HCT116 (cell line): Measurements from ENCODE around the gene CCL11. TPM values are rescaled to one million over a fixed set of nuclear protein-coding genes. Genes with fewer than 3 reads are reported as not detected.

Experiments used
- ATAC-seq: fragments of 200-7000 bp; cut with Tn5 transposase; 2 replicates; pipeline ENCODE4 v1.9.1; 2020; ENCODE audit warnings: mild to moderate bottlenecking, moderate library complexity
- BruUV-seq: library from RNA; stranded (reverse); fragments of 400-500 nt; replicated peaks from 2 replicates; lab custom pipeline; 2021; lab: Mats Ljungman, UMichigan
- CTCF ChIA-PET: fragments of 300-600 bp; sonication (Branson Sonifier 250); formaldehyde crosslinking; loops from one replicate; lab custom pipeline; 2021; ENCODE audit warnings: antibody characterized with exemption; lab: Charles Lee
- POLR2A ChIA-PET: fragments of 300-600, 350-600 bp; sonication (Branson Sonifier 250); formaldehyde crosslinking; loops from one replicate; lab custom pipeline; 2021; ENCODE audit warnings: antibody characterized with exemption; lab: Charles Lee
- RAD21 ChIA-PET, 2 experiments: fragments of 300-600 bp; sonication (Branson Sonifier 250); formaldehyde crosslinking; loops; one replicate each; lab custom pipeline; 2023; ENCODE audit warnings: low total read pairs in 2 of 2; ENCODE audit not compliant: uncharacterized antibody in 2 of 2, unreplicated experiment in 2 of 2, low non-redundant PET in 1 of 2; lab: Charles Lee
- DNase-seq: peaks from one replicate; pipeline ENCODE4 v3.0.0-alpha.2; 2010; ENCODE audit warnings: low read depth, low spot score
- H2AFZ ChIP-seq: fragments of 200-600 bp; shearing (Covaris generic), sonication (generic); 2 replicates; pipeline ENCODE4 v1.6.1; 2017; ENCODE audit warnings: low read depth, mixed run types, mixed read lengths, antibody characterized with exemption, low read length; ENCODE audit not compliant: poor library complexity, severe bottlenecking
- H3K27ac ChIP-seq: 2 replicates; pipeline ENCODE4 v1.5.1; 2012; ENCODE audit warnings: low read depth, low read length
- H3K27me3 ChIP-seq: fragments of 200-600 bp; sonication (generic); 2 replicates; pipeline ENCODE4 v1.6.1; 2016; ENCODE audit warnings: mixed run types, low read length, mixed read lengths; ENCODE audit not compliant: insufficient read depth
- H3K36me3 ChIP-seq, 2 experiments: fragments of 200-500 bp in 1 of 2; fragments of 200-600 bp in 1 of 2; sonication (Bioruptor generic) in 1 of 2; sonication (generic) in 1 of 2; 2 replicates each; pipeline versions ENCODE4 v1.5.1 to v1.6.1; 2014 to 2016; ENCODE audit warnings: low read length in 2 of 2, inconsistent platforms in 1 of 2, mixed read lengths in 1 of 2, mixed run types in 1 of 2; ENCODE audit not compliant: insufficient read depth in 2 of 2, control insufficient read depth in 1 of 2
- H3K4me1 ChIP-seq, 2 experiments: fragments of 200-600 bp in 1 of 2; sonication (generic) in 1 of 2; 2 replicates each; pipeline versions ENCODE4 v1.5.1 to v1.6.1; 2012 to 2017; ENCODE audit warnings: low read length in 2 of 2, inconsistent platforms in 1 of 2, mild to moderate bottlenecking in 1 of 2, mixed read lengths in 1 of 2, mixed run types in 1 of 2, moderate library complexity in 1 of 2; ENCODE audit not compliant: insufficient read depth in 2 of 2, control insufficient read depth in 1 of 2
- H3K4me2 ChIP-seq: fragments of 200-600 bp; sonication (generic); 2 replicates; pipeline ENCODE4 v1.6.1; 2017; ENCODE audit warnings: mixed run types, low read length, mixed read lengths
- H3K4me3 ChIP-seq, 2 experiments: fragments of 200-600 bp in 1 of 2; sonication (generic) in 1 of 2; replicated peaks in 1 of 2; 2 replicates each; pipeline ENCODE4 v1.5.1; 2011 to 2016; ENCODE audit warnings: low read length in 2 of 2, control low read depth in 1 of 2, low read depth in 1 of 2, mild to moderate bottlenecking in 1 of 2, mixed read lengths in 1 of 2, mixed run types in 1 of 2
- H3K79me2 ChIP-seq: fragments of 200-600 bp; sonication (generic); 2 replicates; pipeline ENCODE4 v1.6.1; 2017; ENCODE audit warnings: mild to moderate bottlenecking, mixed run types, low read length, moderate library complexity, mixed read lengths; ENCODE audit not compliant: insufficient read depth
- H3K9ac ChIP-seq: fragments of 200-600 bp; sonication (generic); 2 replicates; pipeline ENCODE4 v1.6.1; 2016; ENCODE audit warnings: low read length, mixed read lengths
- H3K9me2 ChIP-seq: fragments of 200-600 bp; sonication (generic), shearing (Covaris generic); 2 replicates; pipeline ENCODE4 v1.6.1; 2017; ENCODE audit warnings: mixed run types, mild to moderate bottlenecking, moderate library complexity; ENCODE audit not compliant: insufficient read depth
- H3K9me3 ChIP-seq, 2 experiments: fragments of 200-500 bp in 1 of 2; fragments of 200-600 bp in 1 of 2; sonication (Bioruptor generic) in 1 of 2; sonication (generic) in 1 of 2; 2 replicates each; pipeline ENCODE4 v1.6.1; 2014 to 2017; ENCODE audit warnings: low read length in 2 of 2, mixed read lengths in 2 of 2, inconsistent platforms in 1 of 2, low read depth in 1 of 2, mild to moderate bottlenecking in 1 of 2, mixed run types in 1 of 2, moderate library complexity in 1 of 2; ENCODE audit not compliant: control insufficient read depth in 1 of 2, insufficient read depth in 1 of 2
- H4K20me1 ChIP-seq: fragments of 200-600 bp; sonication (generic), shearing (Covaris generic); 2 replicates; pipeline ENCODE4 v1.6.1; 2017; ENCODE audit warnings: mixed run types, mild to moderate bottlenecking, moderate library complexity; ENCODE audit not compliant: insufficient read depth
- CBX3 ChIP-seq: IDR thresholded peaks from 2 replicates; pipeline ENCODE4 v1.6.1; 2012; ENCODE audit warnings: low read depth
- EGR1 ChIP-seq: IDR thresholded peaks from 2 replicates; pipeline ENCODE4 v1.6.1; 2012; ENCODE audit warnings: low read depth
- ELF1 ChIP-seq: IDR thresholded peaks from 2 replicates; pipeline ENCODE4 v1.6.1; 2012; ENCODE audit warnings: low read depth, borderline replicate concordance
- EZH2 ChIP-seq: fragments of 200-600 bp; sonication (generic); IDR thresholded peaks from 2 replicates; pipeline ENCODE4 v1.6.1; 2017; ENCODE audit warnings: antibody characterized with exemption, mixed run types
- EZH2phosphoT487 ChIP-seq: fragments of 200-600 bp; IDR thresholded peaks from 2 replicates; pipeline ENCODE4 v1.6.1; 2018; ENCODE audit warnings: antibody characterized with exemption, borderline replicate concordance
- FOSL1 ChIP-seq: IDR thresholded peaks from 2 replicates; pipeline ENCODE4 v1.6.1; 2012; ENCODE audit warnings: low read depth
- JUND ChIP-seq: IDR thresholded peaks from 2 replicates; pipeline ENCODE4 v1.6.1; 2012
- POLR2A ChIP-seq: IDR thresholded peaks from 2 replicates; pipeline ENCODE4 v1.7.0; 2011; ENCODE audit warnings: borderline replicate concordance; ENCODE audit not compliant: insufficient read depth, insufficient read length; ENCODE audit errors: extremely low read depth
- POLR2AphosphoS5 ChIP-seq: IDR thresholded peaks from 2 replicates; pipeline ENCODE4 v1.6.1; 2011; ENCODE audit warnings: mild to moderate bottlenecking, low read depth, low read length, moderate library complexity
- RAD21 ChIP-seq: IDR thresholded peaks from 2 replicates; pipeline ENCODE4 v1.6.1; 2012; ENCODE audit warnings: low read depth, mild to moderate bottlenecking
- SP1 ChIP-seq: IDR thresholded peaks from 2 replicates; pipeline ENCODE4 v1.6.1; 2012; ENCODE audit warnings: low read depth
- TCF7L2 ChIP-seq: IDR thresholded peaks from 2 replicates; pipeline ENCODE4 v1.7.0; 2011; ENCODE audit warnings: borderline replicate concordance, inconsistent platforms; ENCODE audit not compliant: insufficient read depth, insufficient read length; ENCODE audit errors: extremely low read depth
- YY1 ChIP-seq: IDR thresholded peaks from 2 replicates; pipeline ENCODE4 v1.6.1; 2011; ENCODE audit warnings: low read length, low read depth, moderate library complexity, mild to moderate bottlenecking; ENCODE audit not compliant: insufficient replicate concordance; ENCODE audit errors: extremely low read depth
- ZNF274 ChIP-seq: fragments of 200-500 bp; sonication (Bioruptor generic); IDR thresholded peaks from 2 replicates; pipeline ENCODE4 v1.6.1; 2014; ENCODE audit warnings: mild to moderate bottlenecking, low read depth, low read length, inconsistent platforms
- intact Hi-C: fragments of 100-400 bp; cut with micrococcal nuclease; formaldehyde crosslinking; loops from 2 replicates; pipeline ENCODE4 v1.10.0; 2022
- total RNA-seq: library from RNA; stranded (reverse); gene quantifications from one replicate; pipeline ENCODE4 v1.2.1, GENCODE V29; 2021; ENCODE audit not compliant: unreplicated experiment
- TF ChIP-seq, protein P1 (sequence below): IDR thresholded peaks from 2 replicates; pipeline ENCODE4 v1.6.1; 2012
- TF ChIP-seq, protein P2 (sequence below): IDR thresholded peaks from 2 replicates; pipeline ENCODE4 v1.6.1; 2012; ENCODE audit warnings: low read depth
- TF ChIP-seq, protein P3 (sequence below), 3 experiments: fragments of 200-600 bp in 1 of 3; sonication (generic) in 1 of 3; IDR thresholded peaks in 2 of 3; conservative IDR thresholded peaks in 1 of 3; 2 replicates each; pipeline ENCODE4 v1.5.1; 2012 to 2017; ENCODE audit warnings: low read depth in 2 of 3, low read length in 2 of 3, antibody characterized with exemption in 1 of 3, borderline replicate concordance in 1 of 3, control low read depth in 1 of 3, mild to moderate bottlenecking in 1 of 3, mixed read lengths in 1 of 3, mixed run types in 1 of 3, moderate library complexity in 1 of 3; ENCODE audit not compliant: insufficient read depth in 1 of 3

Gene CCL11
- total RNA-seq, 1 experiment from 2014 or later = not detected

DNA sequence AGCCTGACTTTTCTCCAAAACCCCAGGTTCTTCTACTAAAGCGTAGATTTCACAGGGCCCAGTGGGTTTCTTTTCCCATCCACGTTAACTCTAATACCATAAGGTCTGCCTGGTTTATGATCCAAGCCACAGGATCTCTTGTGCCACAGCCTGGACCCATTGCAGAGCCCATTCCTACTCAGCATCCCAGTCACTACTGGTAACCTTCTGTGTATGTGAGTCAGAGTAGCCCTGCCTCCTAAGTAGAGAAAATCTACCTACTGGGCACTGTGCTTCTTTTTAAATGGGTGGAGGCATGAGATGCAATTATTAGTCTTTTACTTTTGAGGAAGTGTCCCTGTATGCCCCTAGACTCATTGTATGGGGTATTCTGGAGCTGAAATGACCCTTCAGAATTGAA is 13.5 kb downstream of the CCL11 start:
- H3K79me2 ChIP-seq = no peaks in the 10 kb centered on the region
- no peaks in the 10 kb centered on the region for H3K27me3 ChIP-seq
- no peak overlapping the region for H3K4me3 ChIP-seq
- no peaks in the 10 kb centered on the region for H3K36me3 ChIP-seq
- ATAC-seq (no peak), DNase-seq (no peak)
- no peak overlapping the region for H2AFZ ChIP-seq
- ChIA-PET CTCF (no interaction called here), POLR2A (no interaction called here)
- BruUV-seq = no TSS peak
- intact Hi-C loops = no loop called here
- H4K20me1 ChIP-seq = no peaks in the 10 kb centered on the region
- H3K9ac ChIP-seq = no peak overlapping the region
- H3K9me3 ChIP-seq = no peaks in the 10 kb centered on the region
- no peak overlapping the region for H3K27ac ChIP-seq
- H3K4me1 ChIP-seq = no peaks in the 10 kb centered on the region
- TF ChIP-seq RAD21 (no peak), EZH2 (no peak), TCF7L2 (no peak), SP1 (no peak), EZH2phosphoT487 (no peak), POLR2AphosphoS5 (no peak), POLR2A (no peak), JUND (no peak)
- TF ChIP-seq, protein P1, sequence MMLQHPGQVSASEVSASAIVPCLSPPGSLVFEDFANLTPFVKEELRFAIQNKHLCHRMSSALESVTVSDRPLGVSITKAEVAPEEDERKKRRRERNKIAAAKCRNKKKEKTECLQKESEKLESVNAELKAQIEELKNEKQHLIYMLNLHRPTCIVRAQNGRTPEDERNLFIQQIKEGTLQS = no peak
- TF ChIP-seq, all 23 proteins: peak for 0
- RAD21 ChIA-PET = no interaction called here
- H3K4me2 ChIP-seq = no peak overlapping the region
- no peaks in the 10 kb centered on the region for H3K9me2 ChIP-seq

DNA sequence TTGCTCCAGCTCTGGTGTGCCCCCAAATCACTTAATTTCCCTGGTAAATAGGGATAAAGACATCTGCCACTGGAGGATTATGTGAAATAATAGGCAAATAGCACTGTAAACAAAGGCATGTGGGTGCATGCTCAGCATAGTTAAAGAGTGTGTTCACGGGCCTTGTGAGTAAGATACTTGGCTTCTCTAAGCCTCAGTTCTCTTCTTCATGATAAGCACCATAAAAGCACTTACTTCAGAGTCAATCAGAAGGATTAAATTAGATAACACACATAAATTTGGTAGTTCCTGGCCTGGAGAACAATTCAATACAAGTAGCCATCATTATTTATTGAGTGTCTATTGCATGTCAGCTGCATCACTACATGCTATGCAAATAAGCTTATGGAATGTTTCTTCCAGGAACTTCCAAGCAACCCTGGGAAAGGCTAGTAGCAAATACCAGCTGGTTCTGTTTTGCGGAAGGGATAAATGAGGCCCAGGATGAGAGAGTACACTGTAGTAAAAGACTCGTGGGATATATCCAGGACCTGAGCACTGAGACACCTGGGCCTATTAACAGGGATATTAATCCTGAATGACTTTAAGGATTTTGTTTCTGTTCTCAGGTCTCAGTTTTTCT is 14.5 kb downstream of the CCL11 start:
- Histone ChIP-seq H3K36me3 (no peaks in the 10 kb centered on the region), H3K9me2 (no peaks in the 10 kb centered on the region), H2AFZ (no peak overlapping the region), H3K4me1 (no peaks in the 10 kb centered on the region), H3K27ac (no peak overlapping the region), H3K9me3 (no peaks in the 10 kb centered on the region), H3K27me3 (no peaks in the 10 kb centered on the region), H3K4me2 (no peak overlapping the region), H4K20me1 (no peaks in the 10 kb centered on the region), H3K4me3 (no peak overlapping the region), H3K9ac (no peak overlapping the region), H3K79me2 (no peaks in the 10 kb centered on the region)
- POLR2A ChIA-PET = no interaction called here
- intact Hi-C loops = no loop called here
- RAD21 ChIA-PET = no interaction called here
- BruUV-seq = no TSS peak
- CTCF ChIA-PET = no interaction called here
- ATAC-seq (no peak), DNase-seq (no peak)
- no peak for TF ChIP-seq YY1
- no peak for TF ChIP-seq CBX3
- TF ChIP-seq FOSL1 = no peak
- no peak for TF ChIP-seq ZNF274
- no peak for TF ChIP-seq EGR1
- TF ChIP-seq, protein P2, sequence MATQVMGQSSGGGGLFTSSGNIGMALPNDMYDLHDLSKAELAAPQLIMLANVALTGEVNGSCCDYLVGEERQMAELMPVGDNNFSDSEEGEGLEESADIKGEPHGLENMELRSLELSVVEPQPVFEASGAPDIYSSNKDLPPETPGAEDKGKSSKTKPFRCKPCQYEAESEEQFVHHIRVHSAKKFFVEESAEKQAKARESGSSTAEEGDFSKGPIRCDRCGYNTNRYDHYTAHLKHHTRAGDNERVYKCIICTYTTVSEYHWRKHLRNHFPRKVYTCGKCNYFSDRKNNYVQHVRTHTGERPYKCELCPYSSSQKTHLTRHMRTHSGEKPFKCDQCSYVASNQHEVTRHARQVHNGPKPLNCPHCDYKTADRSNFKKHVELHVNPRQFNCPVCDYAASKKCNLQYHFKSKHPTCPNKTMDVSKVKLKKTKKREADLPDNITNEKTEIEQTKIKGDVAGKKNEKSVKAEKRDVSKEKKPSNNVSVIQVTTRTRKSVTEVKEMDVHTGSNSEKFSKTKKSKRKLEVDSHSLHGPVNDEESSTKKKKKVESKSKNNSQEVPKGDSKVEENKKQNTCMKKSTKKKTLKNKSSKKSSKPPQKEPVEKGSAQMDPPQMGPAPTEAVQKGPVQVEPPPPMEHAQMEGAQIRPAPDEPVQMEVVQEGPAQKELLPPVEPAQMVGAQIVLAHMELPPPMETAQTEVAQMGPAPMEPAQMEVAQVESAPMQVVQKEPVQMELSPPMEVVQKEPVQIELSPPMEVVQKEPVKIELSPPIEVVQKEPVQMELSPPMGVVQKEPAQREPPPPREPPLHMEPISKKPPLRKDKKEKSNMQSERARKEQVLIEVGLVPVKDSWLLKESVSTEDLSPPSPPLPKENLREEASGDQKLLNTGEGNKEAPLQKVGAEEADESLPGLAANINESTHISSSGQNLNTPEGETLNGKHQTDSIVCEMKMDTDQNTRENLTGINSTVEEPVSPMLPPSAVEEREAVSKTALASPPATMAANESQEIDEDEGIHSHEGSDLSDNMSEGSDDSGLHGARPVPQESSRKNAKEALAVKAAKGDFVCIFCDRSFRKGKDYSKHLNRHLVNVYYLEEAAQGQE = no peak
- TF ChIP-seq, protein P3, sequence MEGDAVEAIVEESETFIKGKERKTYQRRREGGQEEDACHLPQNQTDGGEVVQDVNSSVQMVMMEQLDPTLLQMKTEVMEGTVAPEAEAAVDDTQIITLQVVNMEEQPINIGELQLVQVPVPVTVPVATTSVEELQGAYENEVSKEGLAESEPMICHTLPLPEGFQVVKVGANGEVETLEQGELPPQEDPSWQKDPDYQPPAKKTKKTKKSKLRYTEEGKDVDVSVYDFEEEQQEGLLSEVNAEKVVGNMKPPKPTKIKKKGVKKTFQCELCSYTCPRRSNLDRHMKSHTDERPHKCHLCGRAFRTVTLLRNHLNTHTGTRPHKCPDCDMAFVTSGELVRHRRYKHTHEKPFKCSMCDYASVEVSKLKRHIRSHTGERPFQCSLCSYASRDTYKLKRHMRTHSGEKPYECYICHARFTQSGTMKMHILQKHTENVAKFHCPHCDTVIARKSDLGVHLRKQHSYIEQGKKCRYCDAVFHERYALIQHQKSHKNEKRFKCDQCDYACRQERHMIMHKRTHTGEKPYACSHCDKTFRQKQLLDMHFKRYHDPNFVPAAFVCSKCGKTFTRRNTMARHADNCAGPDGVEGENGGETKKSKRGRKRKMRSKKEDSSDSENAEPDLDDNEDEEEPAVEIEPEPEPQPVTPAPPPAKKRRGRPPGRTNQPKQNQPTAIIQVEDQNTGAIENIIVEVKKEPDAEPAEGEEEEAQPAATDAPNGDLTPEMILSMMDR (IDR thresholded peaks at IDR 0.05 in 2 of 3, conservative IDR thresholded peaks at IDR 0.05 in 1 of 3; ENCODE audit: borderline replicate concordance in 1 of 3, insufficient read depth in 1 of 3, low read depth in 2 of 3, low read length in 2 of 3) = no peak
- TF ChIP-seq JUND = no peak
- no peak for TF ChIP-seq ELF1
